ENCODE data around the gene SMPD2.

The SMPD2 gene

GRCh38 chr6:109486068-109486467 is 45.5 kb downstream of the SMPD2 start:
- no peak for DNase-seq (ENCODE audit: low spot score)
- Histone ChIP-seq H3K27ac (no peak overlapping the region), H3K4me3 (no peak overlapping the region)
- TF ChIP-seq CTCF (IDR thresholded peaks at IDR 0.05), result no peak

- no peak for TF ChIP-seq CTCF (IDR thresholded peaks at IDR 0.05)
- DNase-seq (ENCODE audit: low spot score), result no peak
- Histone ChIP-seq H3K4me3 (no peak overlapping the region), H3K27ac (no peak overlapping the region)
Observed at GRCh38 chr6:109488001-109488400, 47.5 kb downstream of the SMPD2 start.

- DNase-seq (ENCODE audit: low spot score), result no peak
- no peak overlapping the region for H3K27ac ChIP-seq
- no peak for TF ChIP-seq CTCF (IDR thresholded peaks at IDR 0.05)
- no peak overlapping the region for H3K4me3 ChIP-seq
Observed at GRCh38 chr6:109490713-109491112, 50.2 kb downstream of the SMPD2 start.

- no peak overlapping the region for H3K4me3 ChIP-seq
- no peak for TF ChIP-seq CTCF (IDR thresholded peaks at IDR 0.05)
- DNase-seq (ENCODE audit: low spot score), result no peak
- no peak overlapping the region for H3K27ac ChIP-seq
Observed at GRCh38 chr6:109491207-109491938, 50.8 kb downstream of the SMPD2 start.
